ENCODE results near the gene PRMT7.

PRMT7 gene

GRCh38 chr16:68310774-68311511 is at the start of gene PRMT7, which contains the start of gene SLC7A6OS:
Gene PRMT7, plus strand, starts transcription at chr16:68311019. Its CDS starts 4,961 bp downstream, at chr16:68315980.
Gene SLC7A6OS, minus strand, starts transcription at chr16:68310946. Its CDS starts 20 bp downstream, at chr16:68310926.
- peak; percentile 86 for DNase-seq

- no peak for DNase-seq
Measured at GRCh38 chr16:68263559-68264127, 47.2 kb upstream of the PRMT7 start.

GRCh38 chr16:68264128-68265077 is 46.4 kb upstream of the PRMT7 start, which contains the start of gene SLC7A6:
Gene SLC7A6, plus strand, starts transcription at chr16:68264526. Its CDS starts 10,201 bp downstream, at chr16:68274727.
- peak; percentile 74 for DNase-seq

- peak; percentile 17 for DNase-seq
Measured at GRCh38 chr16:68265078-68265920, 45.5 kb upstream of the PRMT7 start.

DNA sequence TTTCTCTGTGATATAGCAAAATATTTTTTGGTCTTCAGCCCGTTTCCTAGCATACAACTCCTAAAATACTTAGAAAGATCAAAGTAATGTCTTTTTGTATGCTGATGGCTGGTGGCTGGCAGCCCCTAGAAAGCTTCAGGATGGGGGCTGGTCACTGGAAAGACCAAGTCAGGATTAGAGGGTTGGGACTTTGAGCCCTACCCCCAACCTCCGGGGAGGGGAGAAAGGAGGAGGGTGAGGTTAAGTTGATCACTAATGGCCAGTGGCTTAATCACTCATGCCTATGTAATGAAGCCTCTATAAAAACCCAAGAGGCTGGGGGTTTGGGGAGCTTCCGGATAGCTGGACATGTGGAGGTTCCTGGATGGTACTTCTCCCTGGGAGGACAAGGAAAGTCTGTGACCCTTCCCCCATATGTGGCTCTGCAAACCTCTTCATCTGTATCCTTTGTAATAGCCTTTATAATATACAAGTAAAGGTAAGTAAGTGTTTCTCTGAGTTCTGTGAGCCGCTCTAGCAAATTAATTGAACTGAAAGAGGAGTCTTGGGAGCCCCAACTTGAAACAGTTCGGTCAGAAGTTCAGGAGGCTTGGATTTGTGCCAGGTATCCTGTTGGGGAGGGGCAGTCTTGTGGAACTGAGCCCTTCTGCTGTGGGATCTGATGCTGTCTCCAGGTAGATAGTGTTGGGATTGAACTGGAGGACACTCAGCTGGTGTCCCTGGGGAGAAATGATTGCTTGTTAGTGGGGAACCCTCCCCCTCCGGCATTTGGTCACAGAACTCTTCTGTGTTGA is 43.0 kb upstream of the PRMT7 start:
- no peak for DNase-seq

DNA sequence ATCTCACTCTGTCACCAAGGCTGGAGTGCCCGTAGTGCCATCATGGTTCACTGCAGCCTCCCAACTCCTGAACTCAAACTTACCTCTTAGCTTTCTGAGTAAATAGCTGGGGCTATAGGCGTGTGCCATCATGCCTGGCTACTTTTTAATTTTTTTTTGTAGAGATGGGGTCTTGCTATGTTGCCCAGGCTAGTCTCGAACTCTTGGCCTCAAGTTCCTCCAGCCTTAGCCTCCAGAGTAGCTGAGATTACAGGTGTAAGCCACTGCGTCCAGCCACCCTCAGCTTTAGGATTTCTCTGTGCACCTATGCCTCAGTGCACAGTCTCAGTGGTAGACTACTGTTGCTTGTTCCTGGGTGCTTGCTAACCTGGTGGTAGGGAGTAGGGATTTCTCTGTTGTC is 41.0 kb upstream of the PRMT7 start:
- no peak for DNase-seq

GRCh38 chr16:68270353-68270752 is 40.5 kb upstream of the PRMT7 start:
- no peak for DNase-seq

GRCh38 chr16:68272507-68273209 is 38.2 kb upstream of the PRMT7 start:
- DNase-seq, result peak; percentile 48

- no peak for DNase-seq
Measured at GRCh38 chr16:68273459-68273858, 37.4 kb upstream of the PRMT7 start.

- DNase-seq, result no peak
Measured at GRCh38 chr16:68273896-68274295, 36.9 kb upstream of the PRMT7 start.

DNA sequence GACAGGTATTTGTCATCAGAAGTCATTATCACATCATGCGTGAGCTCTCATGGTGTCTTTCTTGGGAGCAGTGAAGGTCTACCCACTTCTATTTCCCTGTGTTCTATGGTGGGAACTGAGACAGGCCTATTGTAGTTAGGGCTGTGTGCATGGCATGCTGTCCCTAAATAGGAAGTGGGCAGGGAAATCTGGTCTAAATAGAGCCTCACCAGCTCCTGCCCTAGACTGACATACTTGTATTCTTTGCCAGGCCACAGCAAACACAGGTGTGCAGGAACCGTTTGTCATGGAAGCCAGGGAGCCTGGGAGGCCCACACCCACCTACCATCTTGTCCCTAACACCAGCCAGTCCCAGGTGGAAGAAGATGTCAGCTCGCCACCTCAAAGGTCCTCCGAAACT is 36.4 kb upstream of the PRMT7 start:
- DNase-seq, result no peak

DNA sequence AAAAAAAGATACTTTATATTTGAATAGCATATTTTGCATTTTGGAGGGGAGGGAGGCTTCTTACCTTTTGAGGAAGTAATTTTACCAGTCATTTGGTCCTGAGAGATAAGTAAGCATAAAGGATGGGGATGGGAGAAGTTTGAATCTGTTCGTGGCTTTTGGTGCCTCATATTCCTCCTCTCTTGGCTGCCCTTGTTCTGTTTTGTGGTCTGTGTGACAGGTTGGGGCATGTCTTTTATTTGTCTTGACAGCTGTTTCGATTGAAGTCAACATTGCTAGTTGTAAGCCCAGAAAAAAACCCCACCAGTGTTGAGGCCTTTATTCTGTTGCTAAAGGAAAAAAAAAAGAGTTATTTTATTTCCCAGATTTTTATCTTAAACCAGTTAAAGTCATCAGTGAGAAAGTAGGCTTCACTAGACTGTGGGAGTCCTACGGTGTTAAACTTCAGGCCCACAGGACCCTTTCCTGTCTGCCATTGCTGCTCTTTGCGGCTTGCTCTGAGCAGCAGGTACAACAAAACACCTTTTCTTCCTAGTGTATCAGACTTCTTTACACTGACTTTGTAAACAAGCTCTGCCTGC is 35.1 kb upstream of the PRMT7 start:
- no peak for DNase-seq

GRCh38 chr16:68276223-68276622 is 34.6 kb upstream of the PRMT7 start:
- no peak for DNase-seq

DNA sequence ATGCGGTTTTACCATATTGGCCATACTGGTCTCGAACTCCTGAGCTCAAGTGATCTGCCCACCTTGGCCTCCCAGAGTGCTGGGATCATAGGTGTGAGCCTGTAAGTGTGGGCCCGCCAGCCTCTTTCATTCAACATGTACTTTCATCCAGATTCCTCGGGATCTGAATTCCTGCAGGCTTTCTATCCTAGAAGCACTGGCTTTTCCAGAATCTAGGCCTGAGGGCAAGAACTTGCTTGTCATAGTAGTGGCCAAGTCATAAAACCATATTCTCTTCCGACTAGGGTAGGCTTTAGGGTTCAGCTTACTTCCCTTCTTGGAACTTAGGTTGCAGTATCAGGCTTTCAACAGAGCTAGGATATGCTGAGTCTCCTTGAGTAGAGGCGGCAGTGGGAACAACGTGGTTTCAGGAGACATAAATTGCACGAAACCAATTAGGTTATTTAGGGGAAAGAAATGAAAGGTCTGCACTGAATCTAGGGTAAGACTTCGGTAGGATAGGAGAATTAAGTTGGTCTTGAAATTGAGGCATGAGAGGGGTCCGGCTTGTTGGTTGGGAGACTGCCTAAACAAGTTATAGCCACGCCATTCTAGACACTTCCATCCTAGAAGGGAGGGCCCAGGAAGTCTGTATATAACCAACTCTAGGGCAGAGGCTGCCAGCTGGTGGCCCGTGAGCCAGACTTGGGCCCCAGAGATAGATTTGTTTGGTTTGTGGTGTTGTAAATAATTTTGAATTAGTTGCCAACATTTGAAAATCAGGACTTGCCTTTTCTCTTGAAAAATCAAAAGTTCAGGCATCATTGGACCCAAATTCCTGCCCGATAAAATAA is 30.9 kb upstream of the PRMT7 start:
- no peak for DNase-seq

- no peak for DNase-seq
Measured at GRCh38 chr16:68281368-68282063, 29.3 kb upstream of the PRMT7 start.

- no peak for DNase-seq
Measured at GRCh38 chr16:68282064-68282452, 28.8 kb upstream of the PRMT7 start.

DNA sequence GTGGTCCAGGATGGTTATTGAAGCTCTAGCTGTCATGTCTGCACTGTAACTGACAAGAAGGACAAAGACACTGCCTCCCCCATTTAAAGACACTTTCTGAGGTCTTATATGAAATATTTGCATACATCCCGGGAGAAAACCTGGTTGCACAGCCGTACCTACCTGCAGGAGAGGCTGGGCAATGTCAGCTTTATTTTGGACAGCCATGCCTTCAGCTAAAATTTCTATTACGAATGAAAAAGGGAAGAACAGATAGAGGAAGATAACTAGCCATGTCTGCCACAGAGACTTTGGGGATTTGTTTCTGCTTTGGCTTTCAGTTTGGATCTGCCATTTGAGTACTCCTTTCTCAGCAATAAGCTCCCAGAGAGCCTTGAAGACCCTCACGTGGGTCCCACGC is 27.5 kb upstream of the PRMT7 start:
- DNase-seq, result no peak

DNA sequence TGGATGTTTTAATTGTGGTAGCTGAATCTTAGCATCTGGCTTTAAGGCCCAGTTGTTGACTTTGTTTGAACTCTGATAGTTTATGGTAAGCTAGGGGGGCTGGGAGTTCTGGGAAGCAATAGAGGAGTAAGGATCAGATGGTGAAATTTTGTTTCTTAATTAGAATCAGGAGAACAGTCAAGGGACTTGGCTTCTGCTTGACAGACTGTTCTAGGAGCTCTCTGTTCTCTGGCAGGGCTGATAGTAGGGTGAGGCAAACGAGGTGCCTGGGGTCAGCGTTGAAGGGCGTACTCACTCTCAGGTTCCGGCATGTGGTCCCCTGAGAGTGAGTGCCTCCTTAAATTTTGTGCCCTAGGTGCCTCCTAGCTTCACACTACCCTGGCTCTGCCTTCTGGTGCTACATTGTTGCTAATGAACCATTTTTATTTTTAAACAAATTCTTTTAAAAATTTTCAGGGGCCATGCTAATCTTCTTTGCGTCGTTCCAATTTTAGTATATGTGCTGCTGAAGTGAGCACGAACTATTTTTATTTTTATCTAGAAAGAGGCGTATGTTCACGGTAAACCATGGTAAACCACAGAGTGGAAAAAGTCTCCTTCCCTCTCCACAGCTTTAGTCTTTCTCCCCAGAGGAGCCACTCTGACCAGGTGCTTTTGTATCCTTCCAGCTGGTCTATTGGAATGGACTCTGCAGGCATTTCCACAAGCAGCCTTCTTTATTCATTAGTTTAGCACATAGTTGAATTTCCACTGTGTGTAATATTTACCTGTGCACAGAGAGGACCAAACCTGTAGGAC is 26.8 kb upstream of the PRMT7 start:
- no peak for DNase-seq
